AG04449 (cell line): ENCODE measurements around the gene DNAJC4.
A peak's percentile ranks its signal among the peaks of the same experiment; 100 is the strongest.

Source experiments
- CTCF ChIA-PET: fragments of 350-600 bp; formaldehyde crosslinking; extraction: SDS; loops from one replicate; lab custom pipeline; 2021; ENCODE audit warnings: antibody characterized with exemption; lab: Yijun Ruan, JAX
- POLR2A ChIA-PET: fragments of 400-600, 350-600 bp; formaldehyde crosslinking; extraction: SDS; loops from one replicate; lab custom pipeline; 2020; ENCODE audit warnings: antibody characterized with exemption, inconsistent platforms; lab: Yijun Ruan, JAX
- DNase-seq: peaks from one replicate; pipeline ENCODE4 v3.0.0-alpha.2; 2010; ENCODE audit warnings: low read depth, low spot score
- H3K4me3 ChIP-seq: 2 replicates; pipeline ENCODE4 v1.5.1; 2011; ENCODE audit warnings: low read depth, mild to moderate bottlenecking, control low read depth, low read length
- TF ChIP-seq, protein P1 (sequence below): IDR thresholded peaks from one replicate; pipeline ENCODE4 v1.5.1; 2011; ENCODE audit warnings: mild to moderate bottlenecking, moderate library complexity, low read length, control low read depth, inconsistent platforms; ENCODE audit not compliant: insufficient read depth; ENCODE audit errors: missing control alignments

Gene DNAJC4

DNA sequence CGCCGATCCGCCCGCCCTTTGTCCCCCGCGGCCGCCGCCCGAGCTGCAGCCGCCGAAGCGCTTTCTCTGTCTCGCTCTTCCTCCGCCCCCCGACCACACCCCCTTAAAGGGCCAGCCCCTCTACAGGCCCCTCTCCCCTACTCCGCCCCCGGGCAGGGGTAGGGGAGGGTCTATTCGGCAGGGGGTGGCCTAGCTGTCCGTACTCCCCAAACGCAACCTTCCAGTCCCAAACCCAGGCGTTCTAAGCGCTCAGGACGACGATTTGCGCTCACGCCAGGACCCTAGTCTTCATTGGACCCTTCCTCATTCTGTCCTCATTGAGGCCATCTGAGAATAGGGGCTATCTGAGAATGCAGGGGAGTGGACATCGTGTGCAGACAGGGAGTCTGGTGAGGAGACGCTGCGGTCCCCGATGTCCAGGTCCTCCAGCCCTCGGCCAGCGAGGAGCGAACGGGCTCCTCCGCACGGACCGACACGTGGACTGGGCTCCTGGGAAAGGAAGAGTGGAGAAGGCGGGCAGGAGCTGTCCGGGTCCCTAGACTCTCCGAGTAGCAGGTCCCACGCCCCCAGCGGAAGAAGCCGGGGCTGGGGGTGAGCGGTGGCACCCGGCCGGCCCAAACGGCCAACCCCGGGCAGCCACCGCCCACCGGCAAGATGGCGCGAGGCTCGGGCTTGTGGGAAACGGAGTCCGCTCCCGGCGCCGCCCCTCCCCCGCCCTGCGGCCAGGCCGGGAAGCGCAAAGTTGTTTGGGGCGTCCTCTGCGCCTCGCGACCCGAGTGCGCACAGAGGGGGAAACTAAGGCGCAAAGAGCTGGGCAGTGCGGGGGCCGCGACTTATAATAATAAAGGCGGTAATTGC, 16.8 kb downstream of the DNAJC4 start, which contains the start of gene PPP1R14B:
Gene PPP1R14B, minus strand, starts transcription at position 73 of the 858 bp plus-strand sequence. CDS start 270 bp downstream, outside the sequence.
- TF ChIP-seq, protein P1, sequence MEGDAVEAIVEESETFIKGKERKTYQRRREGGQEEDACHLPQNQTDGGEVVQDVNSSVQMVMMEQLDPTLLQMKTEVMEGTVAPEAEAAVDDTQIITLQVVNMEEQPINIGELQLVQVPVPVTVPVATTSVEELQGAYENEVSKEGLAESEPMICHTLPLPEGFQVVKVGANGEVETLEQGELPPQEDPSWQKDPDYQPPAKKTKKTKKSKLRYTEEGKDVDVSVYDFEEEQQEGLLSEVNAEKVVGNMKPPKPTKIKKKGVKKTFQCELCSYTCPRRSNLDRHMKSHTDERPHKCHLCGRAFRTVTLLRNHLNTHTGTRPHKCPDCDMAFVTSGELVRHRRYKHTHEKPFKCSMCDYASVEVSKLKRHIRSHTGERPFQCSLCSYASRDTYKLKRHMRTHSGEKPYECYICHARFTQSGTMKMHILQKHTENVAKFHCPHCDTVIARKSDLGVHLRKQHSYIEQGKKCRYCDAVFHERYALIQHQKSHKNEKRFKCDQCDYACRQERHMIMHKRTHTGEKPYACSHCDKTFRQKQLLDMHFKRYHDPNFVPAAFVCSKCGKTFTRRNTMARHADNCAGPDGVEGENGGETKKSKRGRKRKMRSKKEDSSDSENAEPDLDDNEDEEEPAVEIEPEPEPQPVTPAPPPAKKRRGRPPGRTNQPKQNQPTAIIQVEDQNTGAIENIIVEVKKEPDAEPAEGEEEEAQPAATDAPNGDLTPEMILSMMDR = no peak
- ChIA-PET CTCF (interaction anchor here (0.8 to 10.8 kb wide), 7 partner anchors 8 to 108 kb away, joined by 3 to 224 read pairs (median 6); partner anchors contain the start of genes CATSPERZ, ESRRA and FERMT3), POLR2A (interaction anchor here (0.5 to 7.1 kb wide), 4 partner anchors 10 to 70 kb away, joined by 3 to 61 read pairs (median 4); partner anchors contain the start of genes PRDX5 and TRMT112)
- H3K4me3 ChIP-seq = peak within 1 kb of the TSS; percentile 88
- no peak for DNase-seq

DNA sequence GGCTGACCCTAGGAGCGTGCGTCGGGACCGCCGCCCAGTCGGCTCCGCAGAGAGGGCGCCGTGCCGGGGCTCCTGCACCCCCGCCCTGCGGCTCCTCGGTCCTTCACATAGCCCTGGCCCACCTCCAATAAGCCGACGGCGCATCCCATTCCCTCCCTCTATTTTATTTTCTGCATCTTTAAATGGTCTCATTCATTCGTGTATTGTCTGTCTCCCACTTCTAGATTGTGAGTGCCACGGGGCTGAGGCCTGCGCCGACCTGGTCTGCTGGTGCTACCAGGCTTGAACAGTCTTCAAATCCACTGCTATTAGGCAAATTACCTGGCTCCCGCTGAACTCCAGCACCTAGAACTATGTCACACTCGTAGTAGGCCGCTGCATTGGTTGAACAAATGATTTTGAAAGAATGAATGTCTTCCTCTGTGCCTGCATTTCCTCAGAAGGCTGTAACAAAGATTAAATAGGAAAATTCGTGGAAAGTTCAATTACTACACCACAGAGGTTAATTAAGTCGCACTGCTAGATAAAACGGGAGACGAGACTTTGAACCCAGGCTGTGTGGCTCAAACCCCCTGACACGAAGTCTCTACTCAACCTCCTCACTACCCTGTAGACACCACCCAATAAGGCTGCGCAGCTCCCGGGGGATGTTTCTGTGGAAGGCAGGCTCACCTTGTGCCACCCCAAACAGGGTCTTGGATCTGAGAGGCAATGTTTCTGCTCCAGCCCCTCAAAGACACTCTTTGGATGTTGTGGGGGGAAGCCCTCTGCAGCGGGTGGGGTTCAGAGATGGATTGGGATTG, 17.6 kb downstream of the DNAJC4 start:
- TF ChIP-seq, protein P1 = no peak
- CTCF ChIA-PET = interaction anchor here (0.8 to 10.8 kb wide), 6 partner anchors 8 to 107 kb away, joined by 3 to 224 read pairs (median 54); partner anchors contain the start of genes CATSPERZ, ESRRA and FERMT3
- POLR2A ChIA-PET = interaction anchor here (7.1 kb wide), 1 partner anchor 22 kb away, joined by 61 read pairs; no protein-coding TSS in a partner anchor
- H3K4me3 ChIP-seq = peak overlapping the region; percentile 75
- no peak for DNase-seq

DNA sequence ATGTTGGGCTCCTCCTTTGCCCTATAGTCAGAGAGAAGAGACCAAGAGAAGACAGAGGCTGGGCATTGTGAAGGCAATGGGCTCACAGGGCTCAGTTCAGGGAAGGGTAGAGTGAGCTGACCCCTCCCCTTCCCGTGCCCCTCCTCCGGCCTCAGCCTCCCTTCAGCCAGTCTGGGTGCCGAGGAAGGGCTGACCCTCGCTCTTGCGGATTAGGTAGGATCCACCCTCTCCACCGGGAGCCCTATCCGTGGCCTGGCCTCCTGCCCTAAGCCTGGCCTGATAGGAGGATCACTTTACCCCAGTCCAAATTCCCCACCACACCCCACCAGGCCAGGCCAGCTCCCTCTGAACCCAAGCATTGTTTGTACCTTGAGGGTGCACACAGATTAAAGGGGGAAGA, 18.2 kb downstream of the DNAJC4 start:
- ChIA-PET CTCF (interaction anchor here (4.1 to 10.8 kb wide), 4 partner anchors 17 to 54 kb away, joined by 20 to 224 read pairs (median 121); partner anchors contain the start of genes CATSPERZ, ESRRA and FERMT3), POLR2A (interaction anchor here (7.1 kb wide), 1 partner anchor 21 kb away, joined by 61 read pairs; no protein-coding TSS in a partner anchor)
- no peak overlapping the region for H3K4me3 ChIP-seq
- TF ChIP-seq, protein P1 = no peak
- DNase-seq = no peak

DNA sequence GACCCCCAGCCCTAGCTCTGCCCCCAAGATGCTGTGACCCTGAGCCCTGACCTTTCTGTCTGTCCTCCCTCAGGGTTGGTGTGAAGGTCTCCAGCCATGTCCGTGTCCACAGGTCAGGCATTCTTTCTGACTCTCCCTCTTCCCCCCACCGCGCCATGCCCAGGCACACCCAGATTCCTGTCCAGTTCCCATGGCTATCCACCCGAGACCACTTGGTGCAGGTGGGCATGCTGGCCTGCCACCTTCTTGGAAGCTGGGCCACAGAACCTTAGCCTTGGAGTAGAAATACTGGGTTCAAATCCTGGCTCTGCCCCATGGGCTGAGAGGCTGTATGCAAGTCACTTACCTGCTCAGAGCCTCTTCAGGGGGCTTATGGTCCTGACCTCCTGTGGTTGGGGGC, 18.7 kb downstream of the DNAJC4 start:
- DNase-seq = no peak
- H3K4me3 ChIP-seq = no peak overlapping the region
- TF ChIP-seq, protein P1 = no peak
- ChIA-PET POLR2A (interaction anchor here (0.6 to 7.1 kb wide), 2 partner anchors 17 to 21 kb away, joined by 3 to 61 read pairs; no protein-coding TSS in a partner anchor), CTCF (interaction anchor here (1.1 to 10.8 kb wide), 5 partner anchors 8 to 54 kb away, joined by 3 to 224 read pairs (median 103); partner anchors contain the start of genes CATSPERZ, ESRRA, FERMT3 and FKBP2)

DNA sequence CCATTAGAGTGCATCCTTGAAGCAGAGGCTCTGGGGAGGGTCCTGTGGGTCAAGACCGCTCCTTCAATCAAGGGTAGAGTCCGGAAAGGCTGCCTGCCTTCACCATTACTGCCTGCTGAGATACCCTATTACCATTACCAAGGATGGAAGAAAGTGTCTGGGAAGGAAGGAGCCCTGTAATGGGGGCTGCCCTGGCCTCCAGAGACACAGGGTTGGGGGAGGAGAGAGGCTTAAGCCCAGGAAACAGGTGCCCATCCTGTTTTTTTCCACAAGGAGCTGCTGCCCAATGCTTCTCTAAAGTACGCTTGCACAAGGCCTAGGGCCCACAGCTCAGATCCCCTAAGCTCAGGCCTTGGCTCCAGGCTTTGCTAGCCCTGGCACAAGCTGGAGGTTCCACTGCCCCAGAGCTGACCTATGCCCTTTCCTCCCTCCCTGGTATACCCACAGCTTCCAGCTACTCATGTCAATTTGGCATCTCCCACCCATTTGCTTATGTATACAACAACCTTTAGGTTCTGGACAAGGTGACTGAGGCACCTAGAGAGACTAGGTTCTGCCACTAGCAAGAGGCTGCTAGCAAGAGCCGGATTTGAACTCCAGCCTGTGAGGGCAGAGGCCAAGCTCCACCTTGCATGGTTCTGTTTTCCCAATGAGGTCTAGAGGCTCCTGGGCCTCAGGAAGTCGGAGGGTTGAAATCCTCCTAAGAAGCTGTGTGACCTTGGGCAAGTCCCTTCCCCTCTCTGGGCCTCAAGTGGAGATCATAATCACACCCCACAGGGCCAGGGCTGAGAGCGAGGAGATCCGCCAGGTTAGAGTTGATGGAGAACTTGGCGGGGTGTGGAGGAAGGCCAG, 19.4 kb downstream of the DNAJC4 start:
- ChIA-PET POLR2A (interaction anchor here (0.6 to 1.4 kb wide), 4 partner anchors 9 to 22 kb away, joined by 3 to 5 read pairs (median 3); partner anchors contain the start of gene FKBP2), CTCF (interaction anchor here (1.0 to 10.8 kb wide), 17 partner anchors 7 to 105 kb away, joined by 3 to 224 read pairs (median 10); partner anchors contain the start of genes CATSPERZ, ESRRA, FERMT3 and FKBP2)
- DNase-seq = no peak
- H3K4me3 ChIP-seq = no peak overlapping the region
- TF ChIP-seq, protein P1 = no peak
